A172 (cell line): Measurements from ENCODE around the gene RAET1E. TPM values are rescaled to one million over a fixed set of nuclear protein-coding genes. Genes with fewer than 3 reads are reported as not detected.
A peak's percentile ranks its signal among the peaks of the same experiment; 100 is the strongest.
"Not testable (repeated sequence)": the region's sequence is repeated elsewhere in the genome, so short reads cannot be mapped to it uniquely, and the experiment has no call there.

Experiments used
- DNase-seq: peaks from one replicate; pipeline ENCODE4 v3.0.0-alpha.2; 2015; ENCODE audit warnings: low spot score
- total RNA-seq: library from RNA; depleted of rRNA; stranded (reverse); fragments of >200 nt; shearing (Covaris generic); gene quantifications from 2 replicates; pipeline ENCODE4 v1.2.3, GENCODE V29; 2014

The RAET1E gene
- total RNA-seq, 1 experiment from 2014 or later: 1.0 TPM

GRCh38 chr6:149862922-149863697 lies 34.8 kb downstream of the RAET1E start:
- DNase-seq: peak; percentile 56

- DNase-seq: not testable (repeated sequence)
Measured at GRCh38 chr6:149862424-149862738, 35.5 kb downstream of the RAET1E start.

- no peak for DNase-seq
Measured at GRCh38 chr6:149861603-149862423, 36.1 kb downstream of the RAET1E start.

- DNase-seq: no peak
Measured at GRCh38 chr6:149860834-149861602, 36.9 kb downstream of the RAET1E start.

GRCh38 chr6:149860513-149860833 lies 37.4 kb downstream of the RAET1E start:
- DNase-seq: no peak

GRCh38 chr6:149859938-149860337 lies 38.0 kb downstream of the RAET1E start:
- DNase-seq: no peak

- DNase-seq: no peak
Measured at GRCh38 chr6:149859368-149859767, 38.5 kb downstream of the RAET1E start.

- no peak for DNase-seq
Measured at GRCh38 chr6:149857541-149857940, 40.4 kb downstream of the RAET1E start.

- DNase-seq: no peak
Measured at GRCh38 chr6:149856256-149856994, 41.5 kb downstream of the RAET1E start.

GRCh38 chr6:149855741-149856140 lies 42.2 kb downstream of the RAET1E start:
- no peak for DNase-seq

GRCh38 chr6:149855040-149855654 lies 42.8 kb downstream of the RAET1E start:
- peak; percentile 85 for DNase-seq

- DNase-seq: peak; percentile 42
Measured at GRCh38 chr6:149854532-149854931, 43.4 kb downstream of the RAET1E start.

- DNase-seq: not testable (repeated sequence)
Measured at GRCh38 chr6:149854017-149854416, 43.9 kb downstream of the RAET1E start.

- DNase-seq: peak; percentile 26
Measured at GRCh38 chr6:149852881-149853280, 45.0 kb downstream of the RAET1E start.

- DNase-seq: peak; percentile 76
Measured at GRCh38 chr6:149852180-149852579, 45.7 kb downstream of the RAET1E start.

GRCh38 chr6:149851461-149852110 lies 46.3 kb downstream of the RAET1E start:
- no peak for DNase-seq

GRCh38 chr6:149848343-149848742 lies 49.6 kb downstream of the RAET1E start:
- not testable (repeated sequence) for DNase-seq
